ENCODE measurements around the gene MRPS35.

MRPS35 gene

DNA sequence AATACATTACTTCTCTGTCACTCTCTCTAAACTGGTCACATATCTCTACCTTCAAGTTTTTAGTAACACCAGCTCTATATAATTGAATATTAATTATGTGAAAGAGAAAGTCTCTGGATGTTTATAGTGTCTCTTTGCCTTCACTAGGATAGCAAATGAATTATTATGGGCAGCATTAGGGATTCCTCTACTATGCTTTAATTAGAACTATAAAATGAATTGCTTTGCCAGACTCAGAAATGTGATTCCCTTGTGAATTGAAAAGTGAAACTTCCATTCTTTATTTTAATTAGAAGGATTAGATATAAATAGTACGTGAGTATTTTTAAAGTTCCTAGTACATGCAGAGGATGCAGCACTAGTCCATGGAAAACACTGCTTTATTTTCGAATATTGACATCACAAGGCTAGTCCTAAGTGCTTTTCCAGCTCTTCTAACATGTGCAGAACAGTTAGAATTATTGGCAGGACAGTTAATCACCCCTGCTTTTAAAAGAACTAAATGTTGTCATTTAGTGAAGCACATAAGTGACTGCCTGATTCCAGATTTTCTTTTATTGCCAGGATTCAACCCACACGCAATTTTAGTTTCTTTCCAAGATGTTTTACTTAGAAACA, 37.4 kb upstream of the MRPS35 start:
- H3F3A ChIP-seq (ENCODE audit: insufficient read depth, low read length) = no peaks in the 10 kb centered on the region
- no peaks in the 10 kb centered on the region for H3K9me3 ChIP-seq (ENCODE audit: low read length)
- H3K4me3 ChIP-seq (ENCODE audit: low read depth, low read length, poor library complexity, severe bottlenecking) = no peak overlapping the region
- no peaks in the 10 kb centered on the region for H3K79me2 ChIP-seq (ENCODE audit: insufficient read depth, low read length)
- no peaks in the 10 kb centered on the region for H4K20me1 ChIP-seq (ENCODE audit: insufficient read depth, low read length)
- H3K27me3 ChIP-seq (ENCODE audit: insufficient read depth, low read length) = no peaks in the 10 kb centered on the region
- H3K4me1 ChIP-seq (ENCODE audit: insufficient read depth, low read length, severe bottlenecking) = no peaks in the 10 kb centered on the region
- no peak overlapping the region for H3K27ac ChIP-seq (ENCODE audit: low read depth, low read length, poor library complexity, severe bottlenecking)
- no peak overlapping the region for H3K9ac ChIP-seq (ENCODE audit: low read length)
- H2AFZ ChIP-seq (ENCODE audit: low read length) = no peak overlapping the region
- H3K4me2 ChIP-seq (ENCODE audit: low read length) = no peak overlapping the region
- no peaks in the 10 kb centered on the region for H3K36me3 ChIP-seq (ENCODE audit: insufficient read depth, low read length)
- H3K9me2 ChIP-seq (ENCODE audit: low read depth, low read length) = no peaks in the 10 kb centered on the region
- TF ChIP-seq EZH2 (IDR thresholded peaks at IDR 0.05; ENCODE audit: borderline replicate concordance, low read length) = no peak
- TF ChIP-seq, protein P1, sequence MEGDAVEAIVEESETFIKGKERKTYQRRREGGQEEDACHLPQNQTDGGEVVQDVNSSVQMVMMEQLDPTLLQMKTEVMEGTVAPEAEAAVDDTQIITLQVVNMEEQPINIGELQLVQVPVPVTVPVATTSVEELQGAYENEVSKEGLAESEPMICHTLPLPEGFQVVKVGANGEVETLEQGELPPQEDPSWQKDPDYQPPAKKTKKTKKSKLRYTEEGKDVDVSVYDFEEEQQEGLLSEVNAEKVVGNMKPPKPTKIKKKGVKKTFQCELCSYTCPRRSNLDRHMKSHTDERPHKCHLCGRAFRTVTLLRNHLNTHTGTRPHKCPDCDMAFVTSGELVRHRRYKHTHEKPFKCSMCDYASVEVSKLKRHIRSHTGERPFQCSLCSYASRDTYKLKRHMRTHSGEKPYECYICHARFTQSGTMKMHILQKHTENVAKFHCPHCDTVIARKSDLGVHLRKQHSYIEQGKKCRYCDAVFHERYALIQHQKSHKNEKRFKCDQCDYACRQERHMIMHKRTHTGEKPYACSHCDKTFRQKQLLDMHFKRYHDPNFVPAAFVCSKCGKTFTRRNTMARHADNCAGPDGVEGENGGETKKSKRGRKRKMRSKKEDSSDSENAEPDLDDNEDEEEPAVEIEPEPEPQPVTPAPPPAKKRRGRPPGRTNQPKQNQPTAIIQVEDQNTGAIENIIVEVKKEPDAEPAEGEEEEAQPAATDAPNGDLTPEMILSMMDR (IDR thresholded peaks at IDR 0.05; ENCODE audit: low read length) = no peak

DNA sequence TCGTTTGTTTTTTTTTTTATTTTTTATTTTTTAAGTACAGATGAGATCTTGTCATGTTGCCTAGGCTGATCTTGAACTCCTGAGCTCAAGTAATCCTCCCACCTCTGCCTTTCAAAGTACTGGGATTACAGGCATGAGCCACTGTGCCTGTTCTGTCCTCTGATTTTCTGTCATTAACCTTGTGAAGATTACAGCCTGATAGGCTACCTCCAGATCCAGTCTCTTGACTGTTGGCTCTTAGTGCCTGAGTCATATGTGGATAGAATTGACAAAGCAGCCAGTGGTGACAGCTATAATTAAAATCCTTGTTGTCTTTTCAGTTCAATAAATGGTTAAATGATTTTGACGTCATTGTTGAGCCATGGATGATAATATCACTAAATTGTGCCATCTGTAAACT, 35.6 kb upstream of the MRPS35 start:
- no peaks in the 10 kb centered on the region for H3K27me3 ChIP-seq (ENCODE audit: insufficient read depth, low read length)
- no peak overlapping the region for H3K27ac ChIP-seq (ENCODE audit: low read depth, low read length, poor library complexity, severe bottlenecking)
- H2AFZ ChIP-seq (ENCODE audit: low read length) = no peak overlapping the region
- TF ChIP-seq EZH2 (IDR thresholded peaks at IDR 0.05; ENCODE audit: borderline replicate concordance, low read length) = no peak
- TF ChIP-seq, protein P1 (IDR thresholded peaks at IDR 0.05; ENCODE audit: low read length) = no peak
- H3F3A ChIP-seq (ENCODE audit: insufficient read depth, low read length) = no peaks in the 10 kb centered on the region
- H3K79me2 ChIP-seq (ENCODE audit: insufficient read depth, low read length) = no peaks in the 10 kb centered on the region
- H3K4me3 ChIP-seq (ENCODE audit: low read depth, low read length, poor library complexity, severe bottlenecking) = no peak overlapping the region
- no peak overlapping the region for H3K4me2 ChIP-seq (ENCODE audit: low read length)
- no peaks in the 10 kb centered on the region for H3K9me3 ChIP-seq (ENCODE audit: low read length)
- H3K9ac ChIP-seq (ENCODE audit: low read length) = no peak overlapping the region
- no peaks in the 10 kb centered on the region for H3K4me1 ChIP-seq (ENCODE audit: insufficient read depth, low read length, severe bottlenecking)
- H3K9me2 ChIP-seq (ENCODE audit: low read depth, low read length) = no peaks in the 10 kb centered on the region
- H4K20me1 ChIP-seq (ENCODE audit: insufficient read depth, low read length) = no peaks in the 10 kb centered on the region
- H3K36me3 ChIP-seq (ENCODE audit: insufficient read depth, low read length) = no peaks in the 10 kb centered on the region

DNA sequence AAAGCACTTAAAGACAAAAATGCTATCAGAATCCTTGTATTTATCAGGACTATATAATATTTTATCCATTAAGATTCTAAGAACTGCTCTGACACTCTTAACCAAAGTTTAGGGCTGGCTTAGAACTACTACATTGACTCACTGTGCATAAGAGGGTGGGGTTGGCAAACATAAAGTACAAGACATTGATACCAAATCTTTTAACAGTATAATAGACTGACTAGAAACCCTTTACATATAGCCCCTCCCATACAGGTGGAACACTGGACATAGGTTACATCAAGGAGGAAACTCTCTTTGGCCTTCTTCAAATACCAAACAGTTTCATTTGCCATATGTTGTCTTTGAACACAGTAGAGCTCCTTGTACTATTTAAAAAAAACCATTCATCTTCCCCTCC, 30.0 kb upstream of the MRPS35 start:
- no peak overlapping the region for H3K9ac ChIP-seq (ENCODE audit: low read length)
- H3K27me3 ChIP-seq (ENCODE audit: insufficient read depth, low read length) = no peaks in the 10 kb centered on the region
- TF ChIP-seq, protein P1 (IDR thresholded peaks at IDR 0.05; ENCODE audit: low read length) = no peak
- TF ChIP-seq EZH2 (IDR thresholded peaks at IDR 0.05; ENCODE audit: borderline replicate concordance, low read length) = no peak
- no peak overlapping the region for H3K27ac ChIP-seq (ENCODE audit: low read depth, low read length, poor library complexity, severe bottlenecking)
- no peaks in the 10 kb centered on the region for H3F3A ChIP-seq (ENCODE audit: insufficient read depth, low read length)
- no peaks in the 10 kb centered on the region for H3K4me1 ChIP-seq (ENCODE audit: insufficient read depth, low read length, severe bottlenecking)
- H3K4me2 ChIP-seq (ENCODE audit: low read length) = no peak overlapping the region
- H4K20me1 ChIP-seq (ENCODE audit: insufficient read depth, low read length) = no peaks in the 10 kb centered on the region
- H3K9me2 ChIP-seq (ENCODE audit: low read depth, low read length) = no peaks in the 10 kb centered on the region
- no peaks in the 10 kb centered on the region for H3K79me2 ChIP-seq (ENCODE audit: insufficient read depth, low read length)
- H2AFZ ChIP-seq (ENCODE audit: low read length) = no peak overlapping the region
- no peaks in the 10 kb centered on the region for H3K9me3 ChIP-seq (ENCODE audit: low read length)
- H3K4me3 ChIP-seq (ENCODE audit: low read depth, low read length, poor library complexity, severe bottlenecking) = no peak overlapping the region
- H3K36me3 ChIP-seq (ENCODE audit: insufficient read depth, low read length) = no peaks in the 10 kb centered on the region
